AG04449 (cell line): Measurements from ENCODE around the gene MAB21L3.
A peak's percentile ranks its signal among the peaks of the same experiment; 100 is the strongest.

Source experiments
- CTCF ChIA-PET: fragments of 350-600 bp; formaldehyde crosslinking; extraction: SDS; loops from one replicate; lab custom pipeline; 2021; ENCODE audit warnings: antibody characterized with exemption; lab: Yijun Ruan, JAX
- POLR2A ChIA-PET: fragments of 400-600, 350-600 bp; formaldehyde crosslinking; extraction: SDS; loops from one replicate; lab custom pipeline; 2020; ENCODE audit warnings: antibody characterized with exemption, inconsistent platforms; lab: Yijun Ruan, JAX
- DNase-seq: peaks from one replicate; pipeline ENCODE4 v3.0.0-alpha.2; 2010; ENCODE audit warnings: low read depth, low spot score
- H3K4me3 ChIP-seq: 2 replicates; pipeline ENCODE4 v1.5.1; 2011; ENCODE audit warnings: low read depth, mild to moderate bottlenecking, control low read depth, low read length
- TF ChIP-seq, protein P1 (sequence below): IDR thresholded peaks from one replicate; pipeline ENCODE4 v1.5.1; 2011; ENCODE audit warnings: mild to moderate bottlenecking, moderate library complexity, low read length, control low read depth, inconsistent platforms; ENCODE audit not compliant: insufficient read depth; ENCODE audit errors: missing control alignments

MAB21L3 gene

DNA sequence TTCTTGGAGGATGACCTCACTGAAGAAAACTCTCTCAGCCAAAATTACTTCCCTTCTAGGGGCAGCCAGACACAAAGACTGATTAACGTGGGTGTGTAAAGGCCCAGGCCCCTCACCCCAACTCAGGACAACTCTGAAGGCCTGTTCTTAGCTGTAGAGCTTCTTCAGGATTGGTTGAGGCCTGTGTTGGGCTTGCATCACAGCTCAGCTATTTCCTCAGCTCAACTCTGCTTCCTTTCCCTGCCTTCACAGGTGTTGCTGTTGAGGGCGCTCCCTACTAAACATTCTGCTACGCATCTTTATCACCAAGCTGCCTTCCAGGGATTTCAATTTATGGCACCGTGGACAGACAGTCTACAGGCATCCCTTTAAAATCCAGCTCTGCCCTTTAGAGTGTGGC, 36.8 kb downstream of the MAB21L3 start:
- TF ChIP-seq, protein P1, sequence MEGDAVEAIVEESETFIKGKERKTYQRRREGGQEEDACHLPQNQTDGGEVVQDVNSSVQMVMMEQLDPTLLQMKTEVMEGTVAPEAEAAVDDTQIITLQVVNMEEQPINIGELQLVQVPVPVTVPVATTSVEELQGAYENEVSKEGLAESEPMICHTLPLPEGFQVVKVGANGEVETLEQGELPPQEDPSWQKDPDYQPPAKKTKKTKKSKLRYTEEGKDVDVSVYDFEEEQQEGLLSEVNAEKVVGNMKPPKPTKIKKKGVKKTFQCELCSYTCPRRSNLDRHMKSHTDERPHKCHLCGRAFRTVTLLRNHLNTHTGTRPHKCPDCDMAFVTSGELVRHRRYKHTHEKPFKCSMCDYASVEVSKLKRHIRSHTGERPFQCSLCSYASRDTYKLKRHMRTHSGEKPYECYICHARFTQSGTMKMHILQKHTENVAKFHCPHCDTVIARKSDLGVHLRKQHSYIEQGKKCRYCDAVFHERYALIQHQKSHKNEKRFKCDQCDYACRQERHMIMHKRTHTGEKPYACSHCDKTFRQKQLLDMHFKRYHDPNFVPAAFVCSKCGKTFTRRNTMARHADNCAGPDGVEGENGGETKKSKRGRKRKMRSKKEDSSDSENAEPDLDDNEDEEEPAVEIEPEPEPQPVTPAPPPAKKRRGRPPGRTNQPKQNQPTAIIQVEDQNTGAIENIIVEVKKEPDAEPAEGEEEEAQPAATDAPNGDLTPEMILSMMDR, result no peak
- DNase-seq, result no peak
- ChIA-PET POLR2A (no interaction called here), CTCF (interaction anchor here (1.1 to 17.7 kb wide), 5 partner anchors 7 to 348 kb away, joined by 3 to 1029 read pairs (median 5); no protein-coding TSS in a partner anchor)
- H3K4me3 ChIP-seq, result no peak overlapping the region

DNA sequence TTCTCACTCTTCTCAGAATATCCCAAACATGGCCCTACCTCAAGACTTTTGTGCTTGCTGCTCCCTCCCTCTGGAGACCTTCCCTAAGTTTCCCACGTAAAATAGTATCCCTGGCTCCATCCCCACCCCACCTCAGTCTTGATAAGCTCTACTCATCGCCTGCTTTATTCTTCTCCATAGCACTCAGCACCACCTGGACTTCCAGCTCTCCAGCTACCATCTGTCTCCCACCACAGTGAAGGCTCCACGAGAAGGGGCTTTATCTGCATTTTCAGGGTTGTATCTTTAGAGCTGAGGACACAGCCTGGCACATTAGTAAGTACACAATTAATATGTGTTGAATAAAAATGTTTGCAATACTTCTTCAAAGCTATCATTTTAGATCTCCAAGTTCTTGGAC, 37.8 kb downstream of the MAB21L3 start:
- CTCF ChIA-PET, result interaction anchor here (1.1 to 17.7 kb wide), 4 partner anchors 8 to 347 kb away, joined by 4 to 1029 read pairs (median 40); no protein-coding TSS in a partner anchor
- DNase-seq, result no peak
- POLR2A ChIA-PET, result no interaction called here

DNA sequence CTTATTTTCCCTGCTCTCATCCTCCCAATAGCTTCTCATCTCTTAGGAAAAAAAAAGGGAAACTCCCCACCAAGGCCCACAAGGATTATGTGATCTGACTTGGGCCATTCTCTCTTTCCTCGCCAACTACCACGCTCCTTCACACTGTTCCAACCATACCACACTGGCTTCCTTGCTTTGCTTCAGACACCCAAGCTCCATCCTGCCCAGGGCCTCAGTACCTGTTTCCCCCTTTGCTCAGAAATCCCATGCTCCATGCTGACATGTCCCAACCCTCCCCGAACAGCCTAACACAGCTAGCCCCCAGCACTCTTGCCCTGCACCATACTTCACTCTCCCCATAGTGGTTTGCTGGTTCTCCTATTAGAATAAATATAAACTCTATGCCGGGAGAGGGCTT, 39.2 kb downstream of the MAB21L3 start:
- ChIA-PET CTCF (interaction anchor here (0.9 to 17.7 kb wide), 10 partner anchors 9 to 365 kb away, joined by 3 to 1029 read pairs (median 5); no protein-coding TSS in a partner anchor), POLR2A (no interaction called here)
- TF ChIP-seq, protein P1, result no peak
- DNase-seq, result no peak
- H3K4me3 ChIP-seq, result no peak overlapping the region

More for the DNA sequence above, 37.8 kb downstream of the MAB21L3 start:
- TF ChIP-seq, protein P1, result no peak
- no peak overlapping the region for H3K4me3 ChIP-seq

DNA sequence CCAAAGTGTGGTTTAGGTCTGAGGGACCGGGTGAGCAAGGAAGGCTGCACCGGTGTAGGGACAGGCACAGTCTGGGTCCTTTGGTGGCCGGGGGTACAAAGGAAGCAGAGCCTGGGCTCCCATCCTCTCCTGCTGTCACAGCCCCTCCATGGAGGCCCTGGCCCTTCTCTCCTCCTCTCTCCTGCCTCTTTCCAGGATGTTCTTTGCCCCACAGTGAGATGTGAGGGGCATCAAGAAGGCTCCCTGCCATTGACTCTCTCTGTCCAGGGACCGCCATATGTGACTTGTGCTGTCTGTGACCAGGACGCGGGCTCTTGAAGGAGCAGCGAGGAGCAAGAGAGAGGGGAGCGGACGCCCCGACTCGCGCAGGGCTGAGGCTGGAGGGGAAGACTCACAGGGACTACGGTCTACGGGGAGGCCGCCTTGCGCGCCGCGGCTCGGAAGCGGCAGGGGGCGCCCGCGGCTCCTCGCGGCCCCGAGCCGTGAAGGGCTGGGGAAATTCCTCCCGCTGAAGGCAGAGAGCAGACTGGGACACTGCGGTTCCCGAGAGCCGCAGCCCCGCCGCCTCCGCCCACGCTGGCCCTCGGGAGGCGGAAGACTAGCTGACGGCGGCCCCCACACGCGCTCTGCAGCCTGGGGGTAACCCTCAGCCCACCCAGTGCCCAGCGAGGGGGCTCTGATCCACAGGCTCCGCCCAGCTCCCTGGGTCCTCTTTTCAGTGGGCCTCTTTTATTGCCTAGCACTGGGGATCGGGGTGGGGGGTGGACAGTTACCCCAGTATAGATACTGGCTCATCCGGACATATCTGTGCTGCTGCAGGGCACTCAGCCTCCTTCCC, 40.8 kb downstream of the MAB21L3 start:
- TF ChIP-seq, protein P1, result peak; percentile 84
- no peak for DNase-seq
- POLR2A ChIA-PET, result no interaction called here
- CTCF ChIA-PET, result interaction anchor here (0.5 to 17.7 kb wide), 14 partner anchors 10 to 389 kb away, joined by 3 to 1029 read pairs (median 4); no protein-coding TSS in a partner anchor
- H3K4me3 ChIP-seq, result peak overlapping the region; percentile 57

DNA sequence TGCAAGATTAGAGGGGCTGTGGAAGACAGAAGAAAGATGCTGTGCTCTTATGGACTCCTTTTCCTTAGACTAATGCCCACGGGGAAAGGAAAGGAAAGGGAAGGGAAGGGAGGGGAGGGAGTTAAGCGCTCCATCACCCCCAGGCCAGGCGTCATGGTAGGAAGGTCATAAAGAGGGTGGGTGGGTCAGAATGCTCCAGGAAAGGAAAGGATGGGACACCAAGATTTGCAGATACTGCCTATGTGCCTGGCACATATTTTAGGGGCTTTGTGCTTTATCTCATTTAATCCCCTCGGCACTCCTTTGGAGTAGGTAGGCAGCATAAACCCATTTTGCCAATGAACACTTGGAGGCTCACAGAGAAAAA, 41.4 kb downstream of the MAB21L3 start:
- H3K4me3 ChIP-seq, result peak overlapping the region; percentile 57
- ChIA-PET CTCF (interaction anchor here (0.5 to 17.7 kb wide), 11 partner anchors 9 to 388 kb away, joined by 3 to 1029 read pairs (median 4); no protein-coding TSS in a partner anchor), POLR2A (no interaction called here)
- TF ChIP-seq, protein P1, result no peak
- no peak for DNase-seq
